ENCODE data around the gene HDAC7.

The HDAC7 gene

GRCh38 chr12:47772094-47772660 is 47.5 kb downstream of the HDAC7 start:
- DNase-seq (ENCODE audit: insufficient read length, low spot score) (no peak), FAIRE-seq (no peak)
- TF ChIP-seq POLR2A (IDR thresholded peaks at IDR 0.05; ENCODE audit: low read depth, low read length) (no peak), POLR2AphosphoS5 (IDR thresholded peaks at IDR 0.05; ENCODE audit: low read depth, low read length) (no peak), SPI1 (IDR thresholded peaks at IDR 0.05; ENCODE audit: low read depth, low read length) (no peak), POU2F2 (IDR thresholded peaks at IDR 0.05; ENCODE audit: low read depth, low read length) (no peak), TAF1 (IDR thresholded peaks at IDR 0.05; ENCODE audit: low read depth, low read length) (no peak), PAX5 (IDR thresholded peaks at IDR 0.05; ENCODE audit: insufficient read depth, low read length, severe bottlenecking) (no peak)

- TF ChIP-seq POLR2AphosphoS5 (IDR thresholded peaks at IDR 0.05; ENCODE audit: low read depth, low read length): no peak
- FAIRE-seq: no peak
- no peak for DNase-seq (ENCODE audit: insufficient read length, low spot score)
Observed at GRCh38 chr12:47771304-47771703, 48.4 kb downstream of the HDAC7 start.

- no peak for DNase-seq (ENCODE audit: insufficient read length, low spot score)
- no peak for FAIRE-seq
Observed at GRCh38 chr12:47770086-47770726, 49.5 kb downstream of the HDAC7 start.

GRCh38 chr12:47769234-47770085 is 50.2 kb downstream of the HDAC7 start:
- no peak for FAIRE-seq
- no peak for DNase-seq (ENCODE audit: insufficient read length, low spot score)
- no peak for TF ChIP-seq POLR2A (IDR thresholded peaks at IDR 0.05; ENCODE audit: low read depth, low read length)
- TF ChIP-seq TAF1 (IDR thresholded peaks at IDR 0.05; ENCODE audit: low read depth, low read length): no peak
- TF ChIP-seq POLR2AphosphoS5 (IDR thresholded peaks at IDR 0.05; ENCODE audit: low read depth, low read length): no peak
- no peak for TF ChIP-seq SPI1 (IDR thresholded peaks at IDR 0.05; ENCODE audit: low read depth, low read length)
- no peak for TF ChIP-seq PAX5 (IDR thresholded peaks at IDR 0.05; ENCODE audit: insufficient read depth, low read length, severe bottlenecking)
- no peak for TF ChIP-seq POU2F2 (IDR thresholded peaks at IDR 0.05; ENCODE audit: low read depth, low read length)

More at GRCh38 chr12:47770086-47770726, 49.5 kb downstream of the HDAC7 start:
- TF ChIP-seq POU2F2 (IDR thresholded peaks at IDR 0.05; ENCODE audit: low read depth, low read length) (no peak), POLR2A (IDR thresholded peaks at IDR 0.05; ENCODE audit: low read depth, low read length) (no peak), PAX5 (IDR thresholded peaks at IDR 0.05; ENCODE audit: insufficient read depth, low read length, severe bottlenecking) (no peak), POLR2AphosphoS5 (IDR thresholded peaks at IDR 0.05; ENCODE audit: low read depth, low read length) (no peak), SPI1 (IDR thresholded peaks at IDR 0.05; ENCODE audit: low read depth, low read length) (no peak), TAF1 (IDR thresholded peaks at IDR 0.05; ENCODE audit: low read depth, low read length) (no peak)

- FAIRE-seq: no peak
- no peak for TF ChIP-seq PAX5 (IDR thresholded peaks at IDR 0.05; ENCODE audit: insufficient read depth, low read length, severe bottlenecking)
- TF ChIP-seq POLR2AphosphoS5 (IDR thresholded peaks at IDR 0.05; ENCODE audit: low read depth, low read length): no peak
- TF ChIP-seq TAF1 (IDR thresholded peaks at IDR 0.05; ENCODE audit: low read depth, low read length): no peak
- no peak for TF ChIP-seq SPI1 (IDR thresholded peaks at IDR 0.05; ENCODE audit: low read depth, low read length)
- no peak for TF ChIP-seq POLR2A (IDR thresholded peaks at IDR 0.05; ENCODE audit: low read depth, low read length)
- no peak for TF ChIP-seq POU2F2 (IDR thresholded peaks at IDR 0.05; ENCODE audit: low read depth, low read length)
- no peak for DNase-seq (ENCODE audit: insufficient read length, low spot score)
Observed at GRCh38 chr12:47768323-47768811, 51.3 kb downstream of the HDAC7 start.

- DNase-seq (ENCODE audit: insufficient read length, low spot score) (no peak), FAIRE-seq (peak; percentile 81)
- TF ChIP-seq POLR2A (IDR thresholded peaks at IDR 0.05; ENCODE audit: low read depth, low read length) (no peak), TAF1 (IDR thresholded peaks at IDR 0.05; ENCODE audit: low read depth, low read length) (no peak), POLR2AphosphoS5 (IDR thresholded peaks at IDR 0.05; ENCODE audit: low read depth, low read length) (no peak), POU2F2 (IDR thresholded peaks at IDR 0.05; ENCODE audit: low read depth, low read length) (no peak), SPI1 (IDR thresholded peaks at IDR 0.05; ENCODE audit: low read depth, low read length) (no peak), PAX5 (IDR thresholded peaks at IDR 0.05; ENCODE audit: insufficient read depth, low read length, severe bottlenecking) (no peak)
Observed at GRCh38 chr12:47767216-47767724, 52.4 kb downstream of the HDAC7 start.

DNA sequence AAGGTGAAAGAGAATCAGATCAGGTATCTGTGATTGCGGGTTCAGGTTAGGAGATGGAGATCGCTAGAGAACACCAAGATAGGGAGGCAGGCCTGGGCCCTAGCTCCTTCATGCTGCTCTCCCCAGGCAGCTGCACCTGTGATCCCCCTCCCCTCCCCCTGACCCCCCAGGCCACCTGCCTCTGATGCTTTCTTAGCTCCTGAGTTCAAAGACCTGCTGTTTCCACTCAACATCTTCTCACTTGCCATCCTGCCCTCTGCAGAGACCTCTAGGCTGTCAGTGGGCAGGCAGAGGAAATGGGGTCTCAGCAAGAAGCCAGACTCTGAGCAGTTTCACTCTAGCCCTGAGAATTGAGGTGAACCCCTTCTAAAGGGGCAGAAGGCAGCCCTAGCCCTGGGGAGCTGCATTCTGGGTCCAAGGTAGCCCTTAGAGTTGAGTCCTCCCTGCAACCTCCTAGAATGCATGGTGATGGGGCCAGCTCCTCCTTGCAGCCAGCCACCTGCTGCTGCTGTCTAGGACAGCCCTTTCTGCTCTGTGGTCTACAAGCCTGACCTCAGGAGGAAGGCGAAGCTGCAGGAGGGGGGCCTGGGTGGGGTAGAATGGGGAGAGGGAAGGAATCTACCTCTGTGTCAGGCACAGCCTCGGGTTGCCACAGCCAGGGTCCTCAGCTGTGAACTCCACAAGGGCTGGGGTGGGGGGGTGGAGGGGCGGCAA is 53.0 kb downstream of the HDAC7 start:
- FAIRE-seq: no peak
- DNase-seq (ENCODE audit: insufficient read length, low spot score): no peak
- no peak for TF ChIP-seq POLR2A (IDR thresholded peaks at IDR 0.05; ENCODE audit: low read depth, low read length)
- TF ChIP-seq PAX5 (IDR thresholded peaks at IDR 0.05; ENCODE audit: insufficient read depth, low read length, severe bottlenecking): no peak
- TF ChIP-seq SPI1 (IDR thresholded peaks at IDR 0.05; ENCODE audit: low read depth, low read length): no peak
- TF ChIP-seq POU2F2 (IDR thresholded peaks at IDR 0.05; ENCODE audit: low read depth, low read length): no peak
- TF ChIP-seq POLR2AphosphoS5 (IDR thresholded peaks at IDR 0.05; ENCODE audit: low read depth, low read length): no peak
- no peak for TF ChIP-seq TAF1 (IDR thresholded peaks at IDR 0.05; ENCODE audit: low read depth, low read length)

DNA sequence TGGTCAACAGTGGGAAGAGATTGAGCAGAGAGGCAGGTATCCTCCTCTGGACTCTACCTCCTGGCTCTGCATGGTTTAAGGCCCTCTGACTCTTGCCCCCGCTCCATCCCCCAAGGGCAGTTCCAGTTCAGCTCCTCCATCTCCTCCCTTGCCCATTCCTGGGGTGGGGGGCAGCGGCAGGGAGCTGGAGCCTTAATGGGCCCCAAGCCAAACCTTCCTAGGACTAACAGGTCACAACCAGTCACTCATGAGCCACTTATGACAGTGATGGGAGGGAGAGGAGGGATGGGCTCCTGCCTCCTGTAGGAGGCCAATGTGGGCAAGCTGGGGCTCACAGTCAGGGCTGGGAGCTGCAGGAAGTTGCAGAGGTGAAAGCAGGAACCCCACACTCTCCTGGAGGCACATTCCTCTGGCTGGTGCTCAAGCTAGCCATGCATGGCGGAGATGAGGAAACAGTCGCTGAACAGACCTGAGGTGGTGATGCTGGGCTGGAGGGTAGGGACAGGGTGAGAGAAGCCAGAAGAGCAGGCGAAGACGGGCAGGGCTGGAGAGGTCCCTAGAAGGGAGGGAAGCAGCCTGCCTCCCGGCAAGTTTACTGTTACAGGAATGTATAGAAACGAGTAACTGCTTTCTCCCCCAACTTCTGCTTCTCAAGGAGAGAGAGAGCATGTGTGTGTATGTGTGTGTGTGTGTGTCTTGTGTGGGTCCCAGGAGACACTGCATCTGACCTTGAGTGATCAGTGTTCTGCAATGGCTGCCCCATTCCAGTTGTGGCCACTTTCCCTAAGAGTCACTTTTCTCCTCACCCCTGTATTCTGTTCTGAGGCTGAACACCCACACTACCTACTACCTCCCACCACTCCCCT is 56.0 kb downstream of the HDAC7 start:
- TF ChIP-seq POLR2AphosphoS5 (IDR thresholded peaks at IDR 0.05; ENCODE audit: low read depth, low read length) (no peak), POLR2A (IDR thresholded peaks at IDR 0.05; ENCODE audit: low read depth, low read length) (no peak), SPI1 (IDR thresholded peaks at IDR 0.05; ENCODE audit: low read depth, low read length) (no peak), TAF1 (IDR thresholded peaks at IDR 0.05; ENCODE audit: low read depth, low read length) (no peak), POU2F2 (IDR thresholded peaks at IDR 0.05; ENCODE audit: low read depth, low read length) (no peak), PAX5 (IDR thresholded peaks at IDR 0.05; ENCODE audit: insufficient read depth, low read length, severe bottlenecking) (no peak)
- FAIRE-seq (no peak), DNase-seq (ENCODE audit: insufficient read length, low spot score) (no peak)
